Fibroblast of skin of left quadriceps (primary cell): ENCODE measurements around the gene ZDHHC18.

Experiments
- DNase-seq, 2 experiments: peaks; one replicate each; pipeline ENCODE4 v3.0.0-alpha.2; 2013; ENCODE audit warnings: low read depth in 2 of 2

Gene ZDHHC18

GRCh38 chr1:26900815-26901511 is 74.5 kb downstream of the ZDHHC18 start:
- DNase-seq: no peak
